Activated T-cell treated with anti-CD3 and anti-CD28 coated beads for 1 hour (primary cell): ENCODE measurements around the gene PBX1.
"Not testable (repeated sequence)": the region's sequence is repeated elsewhere in the genome, so short reads cannot be mapped to it uniquely, and the experiment has no call there.

ENCODE experiments used
- DNase-seq: peaks from one replicate; pipeline ENCODE4 v3.0.0-alpha.2; 2020; ENCODE audit warnings: low read depth

Gene PBX1

DNA sequence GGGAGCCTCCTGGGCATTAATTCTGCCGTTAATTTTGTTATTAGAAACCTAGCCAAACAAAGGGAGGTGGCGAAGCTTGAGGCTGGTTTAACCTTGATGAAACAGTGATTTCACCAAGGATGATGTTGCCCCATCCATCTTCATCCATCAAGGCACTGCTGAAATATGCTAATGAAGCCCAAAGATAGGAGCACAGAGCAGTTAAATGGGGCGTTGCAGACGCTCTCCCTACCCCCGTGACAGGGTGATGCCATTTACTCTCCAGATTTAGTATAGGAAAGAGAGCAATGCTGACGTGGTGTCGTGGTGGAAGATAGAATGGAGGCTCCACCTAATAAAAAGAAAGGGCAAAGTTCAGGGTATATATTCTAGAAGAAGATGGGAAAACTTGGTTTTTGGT, 84.0 kb downstream of the PBX1 start:
- no peak for DNase-seq

DNA sequence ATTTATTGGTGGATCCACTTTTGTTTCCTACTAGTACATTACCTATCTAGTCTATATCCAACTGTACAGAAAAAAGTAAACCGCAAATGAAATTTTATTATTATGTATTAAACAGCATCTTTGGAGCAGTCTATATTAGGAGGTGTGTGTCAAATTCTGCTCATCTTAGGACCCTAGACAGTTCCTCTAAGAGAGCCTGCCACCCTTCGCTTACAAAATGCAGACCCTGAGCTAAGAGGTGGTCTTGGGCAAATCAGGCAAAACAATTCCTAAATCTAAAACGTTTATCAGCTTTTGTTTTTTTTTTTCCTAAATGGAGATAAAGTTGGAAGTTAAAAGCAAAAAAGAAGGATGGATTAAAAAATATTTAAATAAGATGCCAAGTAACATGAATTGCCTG, 85.3 kb downstream of the PBX1 start:
- DNase-seq: no peak

DNA sequence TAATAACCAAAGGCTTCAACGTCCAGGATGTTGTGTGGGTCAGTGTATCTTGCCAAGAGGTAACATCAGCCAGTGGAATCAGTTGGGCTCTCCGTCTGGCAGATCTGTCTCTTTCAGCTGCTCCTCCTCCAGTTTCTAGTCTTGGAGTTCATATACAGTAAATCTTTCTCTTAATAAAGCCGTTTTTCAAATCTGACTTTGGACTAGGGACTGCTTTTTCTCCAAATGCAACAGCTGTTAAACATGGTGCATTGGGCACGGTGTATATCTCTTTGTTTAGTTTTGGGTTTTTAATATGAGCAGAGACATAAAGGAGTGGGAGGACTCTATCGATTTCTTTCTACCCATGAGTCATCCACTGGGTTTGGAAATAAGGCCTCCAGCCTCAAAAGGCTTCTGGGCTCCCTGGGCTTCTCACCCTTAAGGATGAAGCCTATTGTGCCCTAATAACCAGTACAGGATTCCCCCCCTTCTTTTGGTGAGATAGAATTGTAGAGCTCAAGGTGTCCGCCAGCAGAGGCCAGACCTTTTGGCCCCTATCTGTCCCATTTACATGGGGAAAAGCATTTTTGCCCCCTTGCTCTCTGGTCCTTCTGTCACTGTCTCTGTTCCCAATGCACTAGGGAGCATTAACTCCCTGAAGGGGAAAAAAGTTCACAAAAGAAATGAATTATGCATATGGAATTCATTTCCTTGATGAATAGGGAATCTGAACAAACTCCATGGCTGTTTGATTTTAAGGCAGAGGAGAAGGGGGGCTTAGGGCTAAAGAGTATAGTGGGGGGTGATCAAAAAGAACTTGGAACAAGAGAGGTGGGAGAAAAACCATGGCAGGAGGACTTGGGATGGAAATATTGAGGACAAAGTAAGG, 86.0 kb downstream of the PBX1 start:
- DNase-seq: no peak

DNA sequence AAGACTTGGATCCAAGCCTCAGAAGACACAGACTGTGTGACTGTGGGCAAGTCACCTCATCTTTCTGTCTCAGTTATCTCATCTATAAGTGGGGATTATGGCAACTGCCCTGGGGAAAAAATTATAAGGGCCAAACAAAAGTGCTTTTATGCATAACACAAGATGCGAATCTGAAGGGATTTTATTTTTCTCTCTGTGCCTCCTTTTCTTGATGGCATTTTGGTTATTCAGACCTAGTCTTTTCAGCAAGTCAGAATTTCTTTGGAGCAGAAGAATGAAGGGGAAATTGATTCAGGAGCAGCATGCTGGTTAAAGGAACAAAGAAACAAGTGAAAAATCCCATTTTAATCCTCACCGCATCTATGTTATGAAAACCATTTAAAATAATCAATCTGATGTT, 86.9 kb downstream of the PBX1 start:
- no peak for DNase-seq

DNA sequence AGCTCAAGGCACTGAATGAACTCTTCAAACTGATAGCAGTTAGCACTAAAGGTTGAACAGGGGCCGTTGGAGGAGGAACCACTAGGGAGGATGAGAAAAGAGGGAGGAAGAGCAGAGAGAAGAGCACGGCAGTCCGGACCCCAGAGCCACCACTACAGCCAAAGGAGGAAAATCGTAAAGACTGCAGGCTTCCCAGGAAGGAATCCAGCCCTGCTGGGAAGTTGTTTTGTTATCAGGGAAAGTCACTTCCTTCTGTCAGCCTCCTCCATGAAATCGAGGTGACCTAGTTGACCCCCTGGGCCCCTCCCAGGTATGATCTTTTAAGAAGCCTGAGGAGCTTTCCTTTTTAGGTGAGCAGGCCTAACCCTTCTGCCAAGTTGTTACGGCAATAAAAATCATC, 88.2 kb downstream of the PBX1 start:
- no peak for DNase-seq

DNA sequence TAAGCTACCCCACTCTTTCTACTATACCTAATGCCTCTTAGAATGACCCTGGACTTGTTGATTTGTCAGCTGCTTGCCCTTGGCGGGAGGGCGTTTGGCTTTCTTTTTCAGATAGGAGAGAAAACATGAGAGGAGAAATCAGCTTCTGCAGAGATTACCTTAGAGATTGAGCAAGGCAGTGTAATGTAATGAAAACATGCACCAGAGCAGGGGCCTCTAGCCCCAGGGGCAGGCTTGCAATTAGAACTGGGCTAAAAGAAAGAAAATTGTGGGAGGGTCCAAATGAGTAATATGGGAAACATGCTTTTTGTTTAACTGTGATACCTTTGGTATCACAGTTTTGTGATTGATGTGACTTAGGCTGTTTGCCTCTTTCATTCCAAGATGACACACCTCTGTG, 89.7 kb downstream of the PBX1 start:
- DNase-seq: no peak

DNA sequence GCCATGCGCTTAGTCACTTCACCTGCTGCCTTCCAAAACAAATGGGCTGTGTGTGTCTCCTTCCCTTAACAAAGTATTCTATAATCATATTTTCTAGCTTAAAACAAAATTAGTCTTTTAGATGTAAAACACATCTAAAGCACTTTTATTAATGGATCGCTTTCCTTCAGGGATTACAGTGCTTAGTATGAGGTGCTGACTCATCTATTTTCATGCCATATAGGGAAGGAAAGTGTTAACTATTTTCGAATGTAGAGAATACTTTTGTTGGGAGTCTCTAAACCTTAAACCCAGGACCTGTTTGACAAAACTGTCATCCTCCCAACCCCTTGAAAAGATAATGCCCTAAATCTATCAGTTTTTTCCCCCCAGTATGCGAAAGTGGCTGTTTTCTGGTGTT, 90.2 kb downstream of the PBX1 start:
- no peak for DNase-seq

DNA sequence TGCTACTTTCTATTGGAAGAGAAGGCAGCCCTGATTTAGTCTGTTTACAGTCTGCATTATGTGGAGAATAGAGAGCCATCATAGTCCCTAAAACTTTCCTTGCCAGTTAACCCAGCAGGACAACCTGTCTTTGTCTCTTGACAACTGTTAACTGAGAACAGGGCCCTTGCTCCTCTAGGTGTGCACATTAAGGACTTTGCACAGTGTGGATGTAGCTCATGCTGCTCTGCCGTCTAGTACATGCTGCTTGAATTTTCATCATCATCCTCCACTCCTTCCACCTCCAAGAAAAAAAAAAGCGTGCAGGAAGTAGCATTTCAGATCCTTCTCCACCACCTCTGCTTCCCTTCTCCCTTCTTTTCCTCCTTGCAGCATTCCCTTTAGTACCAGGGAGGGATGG, 91.5 kb downstream of the PBX1 start:
- DNase-seq: no peak

DNA sequence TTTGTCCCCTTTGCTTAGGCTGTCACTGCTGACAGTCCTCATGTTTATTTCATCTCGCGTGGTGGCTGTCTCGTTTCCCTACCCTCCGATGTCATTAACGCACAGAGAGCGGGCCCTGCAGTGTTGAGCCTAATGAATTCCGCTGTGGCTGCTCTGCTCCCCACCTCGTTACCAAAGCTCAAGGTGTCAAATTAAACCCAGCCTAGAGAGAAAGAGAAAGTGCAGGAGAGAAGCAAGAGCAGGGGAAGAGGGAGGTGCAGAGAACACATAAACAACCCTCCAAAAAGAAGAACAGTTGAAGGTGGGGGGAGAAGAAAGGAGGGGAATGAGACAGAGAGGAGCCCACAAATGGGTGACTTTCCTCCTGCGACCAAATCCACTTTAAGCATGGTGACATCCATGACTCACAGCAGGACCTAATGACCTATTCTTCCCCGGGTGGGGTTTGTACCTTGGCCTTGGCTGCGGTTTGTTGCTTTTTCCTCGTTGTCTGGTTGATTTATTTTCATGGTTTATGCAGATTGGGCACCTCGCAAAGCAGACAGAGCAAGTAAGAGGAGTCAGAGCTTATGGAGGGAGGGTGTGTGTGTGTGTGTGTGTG, 92.5 kb downstream of the PBX1 start:
- DNase-seq: no peak

DNA sequence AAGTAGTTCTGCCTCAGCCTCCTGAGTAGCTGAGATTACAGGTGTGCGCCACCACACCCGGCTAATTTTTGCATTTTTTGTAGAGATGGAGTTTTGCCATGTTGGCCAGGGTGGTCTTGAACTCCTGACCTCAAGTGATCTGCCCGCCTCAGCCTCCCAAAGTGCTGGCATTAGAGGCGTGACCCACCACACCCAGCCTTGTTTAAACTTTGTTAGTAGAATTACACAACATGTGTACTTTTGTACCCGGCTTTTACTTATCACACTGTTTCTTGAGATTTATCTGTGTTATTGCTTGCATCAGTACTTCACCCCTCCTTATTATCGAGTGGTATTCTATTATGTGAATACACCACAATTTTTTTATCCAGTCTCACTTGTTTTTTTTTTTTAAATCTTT, 94.0 kb downstream of the PBX1 start:
- not testable (repeated sequence) for DNase-seq

DNA sequence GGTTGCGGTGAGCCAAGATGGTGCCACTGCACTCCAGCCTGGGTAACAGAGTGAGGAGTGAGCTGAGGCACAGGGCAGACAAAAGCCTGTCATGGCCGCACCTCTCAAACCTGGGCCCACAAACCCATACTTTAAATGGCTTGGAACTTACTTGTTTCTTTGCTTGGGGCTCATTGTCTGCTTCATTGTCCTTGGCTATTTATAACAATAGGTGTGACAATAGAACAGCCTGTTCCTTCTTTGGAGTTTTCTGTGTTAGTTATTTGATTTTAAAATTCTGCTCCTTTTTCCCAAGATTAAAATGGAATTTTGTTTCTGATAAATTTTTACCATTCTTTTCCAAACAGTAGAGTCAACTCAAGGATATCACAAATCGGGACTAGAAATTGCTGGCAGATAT, 94.7 kb downstream of the PBX1 start:
- no peak for DNase-seq

DNA sequence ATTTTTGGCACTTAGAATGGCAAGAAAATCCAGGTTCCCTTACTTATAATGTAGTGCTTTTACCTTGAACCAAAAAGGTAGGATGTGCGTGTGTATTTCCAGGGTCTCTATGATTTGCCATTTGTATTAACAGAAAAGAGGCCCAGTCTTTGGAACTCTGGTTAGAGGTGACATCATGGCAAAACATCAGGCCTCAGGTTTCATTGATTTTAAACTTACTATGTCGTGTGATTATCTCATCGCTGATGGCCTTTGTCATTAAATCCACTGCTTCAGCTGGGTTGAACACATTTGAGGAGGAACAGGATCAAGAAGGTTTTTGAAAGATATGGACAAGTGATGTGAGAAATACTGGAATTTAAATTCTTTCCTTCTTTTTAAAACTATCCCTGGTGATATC, 95.2 kb downstream of the PBX1 start:
- no peak for DNase-seq

DNA sequence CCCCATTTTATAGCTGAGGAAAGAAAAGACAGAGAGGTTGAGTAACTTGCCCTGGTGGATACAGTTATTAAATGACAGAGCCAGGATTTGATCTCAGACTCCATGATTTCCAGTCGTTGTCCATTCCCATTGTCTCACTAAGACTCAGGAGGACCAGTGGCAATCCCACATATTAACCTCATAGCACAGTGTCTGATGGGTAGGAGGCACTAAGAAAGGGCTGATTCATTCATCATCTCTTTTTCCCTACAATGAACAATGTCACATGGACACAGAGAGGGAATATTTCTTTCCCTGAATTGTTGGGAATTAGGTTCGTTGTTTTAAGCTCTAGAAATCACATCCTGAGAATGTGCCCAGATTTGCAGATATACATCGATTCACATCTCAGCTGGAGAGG, 99.9 kb downstream of the PBX1 start:
- DNase-seq: no peak

DNA sequence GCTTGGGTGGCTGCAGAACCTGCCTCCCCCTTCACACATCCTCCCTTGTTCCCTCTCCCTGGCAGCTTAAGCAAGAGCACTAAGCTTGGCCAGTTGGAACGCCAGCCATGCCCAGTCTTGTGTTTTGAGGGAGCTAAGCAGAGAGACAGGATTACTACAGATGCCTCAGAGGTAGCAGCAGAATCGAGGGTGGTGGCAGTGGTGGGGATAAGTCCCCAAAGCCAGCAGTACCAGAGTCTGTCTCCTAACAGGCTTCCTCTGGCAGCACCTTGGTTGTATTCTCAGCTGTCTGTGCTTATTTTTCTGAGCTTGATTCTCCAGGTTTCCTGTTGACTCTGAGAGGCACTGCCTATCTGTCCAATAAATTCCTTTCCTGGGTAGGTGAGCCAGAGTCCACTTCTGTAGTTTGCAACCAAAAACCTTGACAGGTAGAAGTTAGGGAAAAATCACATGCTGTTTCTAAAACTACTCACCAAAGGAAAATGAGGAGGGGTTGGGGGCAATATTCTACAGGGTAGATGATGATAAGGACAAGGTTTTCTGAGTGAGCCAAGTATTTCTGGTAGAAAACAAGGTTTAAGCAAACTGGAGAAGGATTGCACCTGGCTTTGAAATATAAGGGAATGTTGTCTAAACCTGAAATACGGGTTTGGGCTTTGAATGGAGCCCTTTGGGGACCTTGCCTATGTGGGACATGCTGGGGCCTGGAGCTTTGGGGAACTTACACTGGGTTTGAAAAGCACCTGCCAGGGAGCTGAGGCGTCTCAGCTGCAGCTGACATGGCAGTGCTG, 100.8 kb downstream of the PBX1 start:
- DNase-seq: no peak

DNA sequence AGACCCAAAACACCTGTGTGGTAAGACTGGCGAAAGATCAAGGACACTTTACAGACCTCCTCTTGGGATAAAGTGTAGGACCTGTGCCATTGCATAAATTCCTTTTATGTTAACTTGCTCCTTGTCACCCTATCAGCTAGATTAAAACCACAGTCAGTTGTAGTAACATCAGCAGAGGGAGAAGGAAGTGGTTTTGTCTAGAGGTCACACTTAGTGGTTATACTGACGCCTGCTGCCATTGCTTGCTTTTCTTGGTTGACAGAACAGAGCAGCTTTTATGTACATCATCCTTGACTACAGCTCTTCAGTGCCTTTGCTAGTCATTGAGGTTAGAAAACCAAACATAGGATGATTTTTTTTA, 101.4 kb downstream of the PBX1 start:
- DNase-seq: no peak

DNA sequence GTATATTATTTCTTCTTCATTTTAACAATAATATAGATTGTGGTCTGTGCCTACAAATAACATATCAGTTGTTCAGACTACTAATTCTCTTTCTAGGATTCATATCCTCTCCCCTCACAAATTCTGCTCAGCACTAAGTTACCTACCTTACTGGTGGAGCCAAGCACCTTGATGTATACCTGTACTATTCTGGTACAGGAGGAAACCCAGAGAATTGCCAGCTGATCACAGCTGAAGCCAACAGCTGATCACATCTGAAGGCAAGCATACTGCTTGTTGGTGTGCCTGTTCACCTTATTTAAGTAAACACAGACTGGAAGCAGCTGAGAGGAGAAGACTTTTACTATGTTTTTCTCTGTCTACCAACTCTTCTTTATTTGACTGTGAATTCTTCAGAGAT, 101.8 kb downstream of the PBX1 start:
- no peak for DNase-seq

DNA sequence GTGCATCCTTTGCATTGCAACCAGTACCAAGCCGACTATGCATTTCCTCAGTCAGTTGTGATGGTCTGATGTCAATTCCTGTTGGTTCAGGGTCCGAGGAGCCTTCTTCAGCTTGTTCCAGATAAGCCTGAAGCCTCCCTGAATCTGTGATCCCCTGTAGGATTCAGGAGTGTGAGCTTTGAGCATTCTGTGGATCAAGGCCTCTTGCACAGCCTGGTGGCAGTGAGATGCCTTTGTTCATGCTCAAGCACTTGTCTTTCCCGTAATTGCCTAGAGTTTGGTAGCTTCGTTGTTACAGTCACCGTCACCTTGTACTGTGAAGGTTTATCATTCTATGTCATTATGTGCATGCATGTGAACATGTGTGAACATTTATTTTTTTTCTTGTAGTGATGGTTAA, 103.5 kb downstream of the PBX1 start:
- no peak for DNase-seq

DNA sequence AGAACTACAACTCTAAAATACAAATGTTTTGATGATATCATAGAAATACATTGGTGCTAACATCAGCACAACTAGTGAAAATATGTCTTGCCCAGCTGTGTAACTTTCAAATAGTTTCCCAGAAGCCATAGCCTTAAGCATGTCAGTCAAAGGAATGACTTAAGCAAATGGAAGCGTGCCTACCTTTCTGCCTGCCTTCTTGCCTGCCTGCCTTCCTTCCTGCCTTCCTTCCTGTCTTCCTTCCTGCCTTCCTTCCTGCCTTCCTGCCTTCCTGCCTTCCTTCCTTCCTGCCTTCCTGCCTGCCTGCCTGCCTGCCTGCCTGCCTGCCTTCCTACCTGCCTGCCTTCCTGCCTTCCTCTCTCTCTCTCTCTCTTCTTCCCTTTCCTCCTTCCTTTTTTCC, 104.0 kb downstream of the PBX1 start:
- no peak for DNase-seq

DNA sequence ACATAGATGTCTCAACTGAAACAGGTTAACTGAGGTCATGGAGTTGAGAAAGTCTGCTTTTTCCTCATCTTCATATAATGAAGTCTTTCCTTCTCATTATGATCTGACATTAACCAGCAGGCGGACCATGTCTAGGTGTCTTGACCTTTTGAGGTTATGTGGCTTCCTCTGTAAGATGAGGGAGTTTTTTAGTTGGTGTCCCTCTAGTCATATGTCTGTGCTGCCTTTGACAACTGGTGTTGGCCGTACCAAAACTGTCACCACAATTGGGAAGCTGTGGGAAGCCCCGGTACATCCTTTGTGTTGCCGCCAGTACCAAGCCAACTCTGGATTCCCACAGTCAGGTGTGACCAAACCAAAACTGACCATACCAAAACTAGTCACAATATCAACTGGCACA, 105.1 kb downstream of the PBX1 start:
- no peak for DNase-seq

DNA sequence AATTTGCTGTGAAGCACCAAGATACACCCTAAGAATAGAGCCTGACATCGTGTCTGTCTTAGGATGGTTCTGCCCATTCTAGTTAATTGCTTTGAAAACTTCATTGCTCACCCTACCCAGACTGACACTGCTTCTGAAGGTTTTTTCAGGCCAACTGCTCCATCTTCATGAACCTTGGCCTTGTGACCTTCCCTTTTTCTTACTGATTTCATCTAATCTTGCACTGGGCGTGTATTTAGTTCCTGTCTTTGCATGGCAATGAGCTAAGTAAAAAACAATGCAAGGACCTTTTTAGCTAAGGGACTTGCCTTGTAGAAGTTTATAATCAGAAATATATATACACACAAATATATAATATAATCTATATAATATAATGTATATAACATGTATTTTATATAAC, 108.0 kb downstream of the PBX1 start:
- no peak for DNase-seq

DNA sequence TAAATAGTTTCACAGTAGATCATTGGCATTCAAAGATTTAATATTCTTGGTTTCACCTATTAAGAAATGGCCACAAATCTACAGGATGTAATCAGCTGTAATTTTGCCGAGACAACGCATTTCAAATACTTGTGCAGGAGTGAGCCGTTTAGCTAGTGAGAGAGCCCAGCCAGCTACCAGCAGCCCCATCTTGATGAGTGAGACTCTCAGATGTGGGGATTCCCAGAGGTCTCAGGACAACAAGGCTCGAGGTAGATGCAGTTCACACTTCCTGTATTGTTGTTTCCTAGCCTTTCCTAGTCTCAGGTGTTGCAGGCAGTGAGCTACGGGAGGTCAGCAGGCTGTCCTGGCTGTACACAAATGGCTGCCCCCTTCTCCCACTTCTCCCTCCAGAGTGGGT, 108.6 kb downstream of the PBX1 start:
- DNase-seq: no peak

DNA sequence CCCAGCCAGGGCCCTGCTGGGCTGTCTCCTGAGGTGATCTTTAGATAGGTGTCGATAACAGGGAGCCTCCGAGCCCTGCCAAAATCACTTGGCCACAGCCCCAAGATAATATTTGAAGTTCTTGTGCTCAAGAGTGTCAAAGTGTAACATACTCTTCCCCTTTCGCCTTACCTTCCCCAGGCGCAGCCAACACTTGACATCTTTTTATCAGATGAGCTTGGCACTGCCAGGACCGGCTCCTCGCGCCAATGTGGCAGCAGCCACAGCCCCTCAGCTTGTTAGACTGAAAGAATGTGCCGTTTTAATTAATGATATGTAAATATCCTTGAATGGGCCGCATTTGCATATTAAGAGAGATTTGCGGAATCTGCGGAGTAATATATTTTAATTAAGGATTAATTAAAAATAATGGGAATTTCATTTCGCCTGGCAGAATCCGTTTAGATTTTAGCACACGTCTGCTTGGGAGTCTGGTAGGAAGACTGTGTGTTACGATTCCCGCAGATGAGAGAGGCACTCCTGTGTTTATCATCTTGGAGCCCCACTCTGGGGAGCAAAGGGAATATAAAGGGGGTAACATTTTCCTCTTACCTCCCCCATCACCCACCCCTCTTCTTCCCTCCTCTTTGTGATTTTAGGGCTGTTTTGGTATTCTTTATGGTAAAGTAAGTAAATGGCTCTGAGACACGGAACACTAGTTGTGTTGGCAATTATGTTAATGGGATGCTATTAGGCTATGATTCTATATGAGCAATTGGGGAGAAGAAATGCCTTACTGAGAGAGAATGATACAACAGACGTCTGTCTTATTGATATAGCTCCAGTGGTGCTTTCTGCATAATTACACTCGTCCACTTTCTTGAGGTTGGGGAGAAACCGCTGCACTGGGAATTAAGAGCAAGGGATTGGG, 109.8 kb downstream of the PBX1 start:
- DNase-seq: no peak
